A375 (cell line): ENCODE data around the gene STH. TPM values are rescaled to one million over a fixed set of nuclear protein-coding genes. Genes with fewer than 3 reads are reported as not detected.

Experiments
- total RNA-seq: library from RNA; depleted of rRNA; stranded (reverse); fragments of >200 nt; shearing (Covaris generic); gene quantifications from 2 replicates; pipeline ENCODE4 v1.2.3, GENCODE V29; 2014; rRNA removed

The STH gene, protein sequence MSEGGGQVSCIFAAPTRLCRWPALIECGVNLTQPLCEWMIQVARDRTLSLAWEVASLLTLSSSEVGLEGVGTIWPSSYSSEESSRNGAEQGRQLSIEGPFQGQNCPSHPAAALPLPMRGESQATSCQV
- not detected in 2 replicates for total RNA-seq

DNA sequence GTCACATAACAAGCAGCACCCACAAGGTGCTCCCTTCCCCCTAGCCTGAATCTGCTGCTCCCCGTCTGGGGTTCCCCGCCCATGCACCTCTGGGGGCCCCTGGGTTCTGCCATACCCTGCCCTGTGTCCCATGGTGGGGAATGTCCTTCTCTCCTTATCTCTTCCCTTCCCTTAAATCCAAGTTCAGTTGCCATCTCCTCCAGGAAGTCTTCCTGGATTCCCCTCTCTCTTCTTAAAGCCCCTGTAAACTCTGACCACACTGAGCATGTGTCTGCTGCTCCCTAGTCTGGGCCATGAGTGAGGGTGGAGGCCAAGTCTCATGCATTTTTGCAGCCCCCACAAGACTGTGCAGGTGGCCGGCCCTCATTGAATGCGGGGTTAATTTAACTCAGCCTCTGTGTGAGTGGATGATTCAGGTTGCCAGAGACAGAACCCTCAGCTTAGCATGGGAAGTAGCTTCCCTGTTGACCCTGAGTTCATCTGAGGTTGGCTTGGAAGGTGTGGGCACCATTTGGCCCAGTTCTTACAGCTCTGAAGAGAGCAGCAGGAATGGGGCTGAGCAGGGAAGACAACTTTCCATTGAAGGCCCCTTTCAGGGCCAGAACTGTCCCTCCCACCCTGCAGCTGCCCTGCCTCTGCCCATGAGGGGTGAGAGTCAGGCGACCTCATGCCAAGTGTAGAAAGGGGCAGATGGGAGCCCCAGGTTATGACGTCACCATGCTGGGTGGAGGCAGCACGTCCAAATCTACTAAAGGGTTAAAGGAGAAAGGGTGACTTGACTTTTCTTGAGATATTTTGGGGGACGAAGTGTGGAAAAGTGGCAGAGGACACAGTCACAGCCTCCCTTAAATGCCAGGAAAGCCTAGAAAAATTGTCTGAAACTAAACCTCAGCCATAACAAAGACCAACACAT is at the start of gene STH:
STH (plus strand) TSS at position 264 of the 913 bp plus-strand sequence; CDS start at position 294, 30 bp downstream.

Other genes with a start within 250 kb of the STH start
- not detected in 2 replicates for gene CRHR1, start 214.9 kb upstream of the STH start, total RNA-seq
- gene SPPL2C, start 154.4 kb upstream of the STH start, total RNA-seq: not detected in 2 replicates
- 0.88 and 3.1 TPM in 2 replicates for gene MAPT, start 104.7 kb upstream of the STH start, total RNA-seq
- 34.7 and 58.0 TPM in 2 replicates for gene KANSL1, start 194.2 kb downstream of the STH start, total RNA-seq